GM15510 (cell line): ENCODE data around the gene CACNA1D.

Experiments
- POLR2A ChIP-seq: IDR thresholded peaks from 3 replicates; pipeline ENCODE4 v1.6.1; 2011; ENCODE audit warnings: borderline replicate concordance; ENCODE audit not compliant: insufficient read length; ENCODE audit errors: extremely low read depth

Gene CACNA1D

DNA sequence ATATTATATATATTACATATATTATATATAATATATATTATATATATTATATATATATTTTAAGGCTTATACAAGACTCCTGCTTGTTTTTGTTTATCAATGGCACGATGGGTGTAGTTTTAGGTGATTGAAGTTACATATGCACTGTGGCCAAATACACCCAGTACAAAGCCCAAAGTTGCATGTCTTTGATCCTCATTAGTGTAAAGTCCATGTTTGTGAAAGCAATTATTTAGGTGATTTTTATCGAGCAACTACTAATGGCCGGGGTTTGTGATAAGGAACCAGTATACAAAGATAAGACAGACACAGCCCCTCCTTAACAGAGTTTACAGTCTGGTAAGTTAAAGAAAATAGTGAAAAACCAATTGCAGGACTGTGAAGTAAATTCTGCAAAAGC lies 197.5 kb downstream of the CACNA1D start:
- no peak for TF ChIP-seq POLR2A

DNA sequence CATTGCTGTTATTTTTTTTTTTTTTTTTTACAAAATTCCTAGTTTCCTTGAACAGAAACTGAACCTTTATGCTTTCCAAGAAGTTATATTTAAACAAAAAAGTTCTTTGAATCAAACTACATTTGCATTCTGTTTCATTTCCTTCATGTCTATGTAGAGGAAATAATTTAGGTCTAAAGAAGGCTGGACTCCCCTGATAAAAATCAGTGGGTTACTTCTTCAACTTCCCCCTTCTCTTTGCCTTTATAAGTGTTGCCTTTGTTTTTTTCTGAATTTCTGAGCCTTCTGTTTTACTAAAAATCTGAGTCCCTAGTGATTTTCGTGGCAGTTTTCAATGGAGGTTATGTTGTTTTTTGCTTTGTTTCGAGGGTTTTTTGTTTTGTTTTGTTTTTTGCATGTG lies 199.0 kb downstream of the CACNA1D start:
- TF ChIP-seq POLR2A = no peak

DNA sequence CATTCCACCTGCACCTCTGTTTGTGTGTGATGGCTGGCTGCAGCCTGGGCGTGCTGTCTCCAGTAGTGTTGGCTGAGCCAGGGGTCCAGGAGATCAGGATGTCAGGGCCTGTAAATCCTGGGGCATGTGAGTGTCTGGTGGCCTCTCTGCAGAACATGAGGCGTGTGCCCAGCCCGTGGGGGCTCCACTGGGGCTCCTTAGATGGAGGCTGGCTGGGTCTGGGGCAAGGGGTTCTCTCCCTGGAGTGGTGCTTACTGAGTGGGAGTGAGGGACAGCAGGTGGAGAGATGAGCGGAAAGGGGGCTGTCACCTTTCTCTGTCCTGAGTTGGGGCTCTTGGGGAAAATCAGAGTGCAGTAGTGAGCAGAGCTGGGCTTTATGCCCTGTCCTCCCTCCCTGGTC lies 199.6 kb downstream of the CACNA1D start:
- no peak for TF ChIP-seq POLR2A

DNA sequence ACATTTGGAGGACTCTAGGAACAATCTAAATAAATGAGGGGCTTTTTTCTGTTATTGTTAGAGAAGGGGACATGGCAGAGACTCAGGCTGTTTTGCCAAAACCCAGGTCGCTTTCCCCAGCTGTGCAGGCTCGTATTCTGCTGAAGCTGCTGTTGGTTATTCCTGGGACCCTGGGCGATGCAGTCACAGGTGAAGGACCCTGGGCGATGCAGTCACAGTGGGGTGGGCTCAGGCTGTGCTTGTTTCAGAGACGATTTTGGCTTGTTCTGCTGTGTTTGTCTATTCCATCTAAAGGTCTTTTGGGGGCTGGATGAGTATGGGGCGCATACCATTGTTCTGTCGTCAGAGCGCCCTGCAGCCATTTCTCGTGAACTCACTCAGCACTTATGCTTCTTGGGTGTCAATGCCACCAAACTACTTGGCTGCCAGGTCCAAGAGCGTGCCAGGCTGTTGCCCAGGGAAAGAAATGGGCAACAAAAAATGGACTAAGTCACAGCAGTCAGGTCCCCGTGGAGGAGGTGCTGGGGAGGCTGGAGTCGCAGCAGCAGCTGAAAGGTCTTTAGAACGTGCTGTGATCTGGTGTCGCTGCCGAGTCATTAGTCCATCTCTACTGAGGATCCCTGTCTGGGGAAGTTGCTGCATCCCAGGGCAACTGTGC lies 200.4 kb downstream of the CACNA1D start:
- TF ChIP-seq POLR2A = no peak

DNA sequence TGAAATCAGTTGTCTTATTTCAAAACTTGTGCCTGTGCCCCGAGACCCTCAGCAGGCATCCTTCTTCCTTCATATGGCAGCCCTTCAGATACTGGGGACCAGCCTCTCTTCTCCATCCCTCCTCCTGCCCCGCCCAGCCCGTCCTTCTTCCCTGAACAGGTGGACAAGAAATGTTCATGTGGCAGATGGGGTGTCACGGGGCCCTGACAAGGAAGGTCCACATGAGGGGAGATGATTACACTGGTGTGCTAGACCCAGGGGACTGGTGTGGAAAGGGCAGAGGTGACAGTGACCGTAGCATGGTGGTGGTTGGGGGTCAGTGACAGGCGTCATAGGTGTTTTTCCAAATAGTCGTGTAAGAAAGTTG lies 200.9 kb downstream of the CACNA1D start:
- TF ChIP-seq POLR2A = no peak

DNA sequence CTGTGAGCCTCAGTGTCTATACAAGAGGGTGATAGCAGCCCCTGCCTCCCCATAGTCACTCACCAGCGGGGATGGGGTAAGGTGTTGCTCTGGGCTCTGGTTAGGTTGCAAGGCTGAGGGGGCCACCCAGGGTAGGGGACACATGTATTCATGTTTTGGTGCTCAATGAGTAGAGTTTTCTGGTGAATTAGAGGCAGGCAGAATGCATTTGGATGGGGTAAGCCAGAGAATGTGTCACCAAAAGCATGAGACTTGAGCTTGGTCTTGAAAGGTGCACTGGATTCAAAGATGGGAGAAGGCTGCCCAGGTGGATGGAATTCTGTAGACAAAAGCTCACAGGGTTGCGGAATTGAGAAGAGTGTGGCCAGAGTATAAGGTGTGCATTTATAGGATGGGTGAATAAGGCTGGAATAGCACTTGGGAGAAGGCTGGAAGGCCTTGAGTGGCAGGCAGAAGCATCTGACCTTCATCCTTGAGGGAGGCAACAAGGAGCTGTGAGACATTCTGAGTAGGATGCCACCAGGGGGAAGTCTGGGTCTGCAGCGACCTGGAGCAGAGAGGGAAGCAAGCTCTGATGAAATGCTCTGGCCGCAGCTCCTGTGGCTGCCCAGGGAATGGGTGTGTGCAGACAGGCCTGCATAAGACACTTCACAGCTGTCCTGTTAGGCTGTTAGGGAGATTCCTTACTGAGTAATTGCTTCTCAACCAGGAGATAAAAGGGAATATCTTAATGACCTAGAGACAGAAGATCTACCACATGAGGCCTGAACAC lies 202.2 kb downstream of the CACNA1D start:
- no peak for TF ChIP-seq POLR2A

DNA sequence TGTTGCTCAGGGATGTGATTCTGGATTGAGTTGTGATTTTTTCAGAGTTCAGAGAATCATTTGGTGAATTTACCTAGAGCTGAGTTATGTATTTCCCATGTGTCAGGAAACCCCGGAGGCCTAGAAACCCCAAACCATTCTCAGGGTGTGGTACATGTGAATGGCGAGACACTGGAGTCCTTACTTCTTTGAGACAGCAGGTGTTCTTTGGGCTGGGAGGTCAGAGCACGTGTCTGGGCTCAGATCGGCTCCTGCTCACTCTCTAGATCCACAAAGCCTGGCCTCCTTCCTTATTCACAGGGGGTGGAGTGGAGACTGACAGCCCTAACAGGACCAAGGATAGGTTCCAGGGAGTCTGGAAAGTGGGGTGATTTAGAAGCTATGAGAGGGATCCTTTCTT lies 206.0 kb downstream of the CACNA1D start:
- no peak for TF ChIP-seq POLR2A

DNA sequence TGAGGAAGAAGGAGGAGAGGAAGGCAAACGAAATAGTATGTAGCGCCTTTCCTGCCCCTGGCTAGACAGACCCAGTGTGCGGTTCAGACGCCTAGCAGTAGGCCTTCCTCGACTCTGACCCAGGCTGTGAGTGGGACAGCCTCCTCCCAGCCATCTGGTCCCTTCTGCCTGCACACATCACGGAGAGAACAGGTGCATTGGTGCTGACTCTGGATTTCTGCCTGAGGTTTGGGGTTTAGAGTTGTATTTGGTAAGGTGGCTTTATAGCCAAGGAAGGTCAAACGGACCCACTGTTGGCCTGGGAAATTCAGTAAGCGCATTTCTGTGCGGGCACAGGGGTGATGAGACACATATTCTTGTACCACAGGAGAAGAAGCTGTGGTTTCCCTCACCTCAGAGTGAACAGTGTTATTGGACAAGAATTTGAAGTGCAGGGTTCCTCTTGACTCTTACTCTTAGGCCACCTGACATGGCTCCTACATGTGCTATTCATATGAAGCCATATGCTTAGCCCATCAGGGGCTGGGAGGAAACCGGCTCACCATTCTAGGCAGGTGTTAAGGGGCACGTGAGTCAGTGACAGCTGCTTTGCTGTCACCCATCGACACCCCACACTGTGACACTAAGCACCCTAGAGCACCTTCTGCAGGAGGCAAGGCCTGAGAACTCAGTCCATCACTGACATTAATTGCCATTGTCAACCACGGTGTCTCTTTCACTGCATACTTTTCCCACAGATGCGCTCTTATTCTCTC lies 208.5 kb downstream of the CACNA1D start:
- TF ChIP-seq POLR2A = no peak

DNA sequence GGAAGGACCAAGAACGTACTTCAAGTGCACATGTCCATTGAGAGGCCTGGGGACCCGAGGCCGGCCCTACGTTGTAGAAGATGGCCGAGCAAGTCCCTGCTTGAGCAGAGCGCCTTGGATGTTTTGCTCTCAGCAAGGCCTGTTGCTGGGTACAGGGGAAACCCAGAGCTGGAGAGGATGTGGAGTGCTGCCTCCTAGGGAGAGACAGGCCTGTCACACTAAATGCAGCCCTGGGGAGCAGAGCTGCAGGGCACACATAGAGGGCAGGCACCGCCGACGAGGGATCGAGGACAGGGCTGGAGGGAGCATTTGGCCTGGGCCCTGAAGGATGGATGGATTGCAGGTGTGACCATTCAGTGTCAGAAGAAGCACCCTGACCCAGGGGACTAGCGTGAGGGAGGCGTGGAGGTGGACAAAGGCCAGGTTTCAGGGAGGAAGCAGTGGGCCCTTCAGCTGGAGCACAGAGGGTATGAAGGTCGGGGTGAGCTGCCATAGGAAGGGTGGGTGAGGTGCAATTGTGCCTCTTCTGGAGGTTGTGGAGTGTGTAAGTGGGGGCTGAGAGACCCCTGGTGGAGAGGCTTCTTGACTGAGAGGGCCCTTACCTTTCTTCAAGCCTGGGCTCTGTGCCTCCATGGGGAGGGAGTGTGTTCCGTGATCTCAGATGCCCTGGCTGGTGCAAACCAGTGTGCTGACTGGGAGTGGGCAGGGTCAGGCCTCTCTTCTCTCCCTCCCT lies 209.4 kb downstream of the CACNA1D start:
- TF ChIP-seq POLR2A = no peak

DNA sequence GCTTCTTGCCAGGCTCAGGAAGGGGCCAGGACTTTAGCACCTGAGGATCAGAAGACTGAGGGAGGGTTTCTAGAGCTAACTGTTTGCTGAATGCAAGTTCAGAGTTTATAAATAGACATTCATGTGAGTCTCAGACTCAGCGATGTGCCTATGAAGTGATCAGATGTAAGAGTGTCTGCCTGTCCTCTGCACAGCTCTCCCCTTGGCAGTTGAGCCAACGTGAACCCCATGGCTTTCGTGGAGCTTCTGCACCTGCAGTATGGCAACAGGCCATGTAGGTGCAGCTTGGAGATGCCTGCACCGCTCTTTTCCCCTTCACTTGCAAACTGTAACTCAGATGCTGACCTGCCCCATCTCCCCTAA lies 209.9 kb downstream of the CACNA1D start:
- TF ChIP-seq POLR2A = no peak

DNA sequence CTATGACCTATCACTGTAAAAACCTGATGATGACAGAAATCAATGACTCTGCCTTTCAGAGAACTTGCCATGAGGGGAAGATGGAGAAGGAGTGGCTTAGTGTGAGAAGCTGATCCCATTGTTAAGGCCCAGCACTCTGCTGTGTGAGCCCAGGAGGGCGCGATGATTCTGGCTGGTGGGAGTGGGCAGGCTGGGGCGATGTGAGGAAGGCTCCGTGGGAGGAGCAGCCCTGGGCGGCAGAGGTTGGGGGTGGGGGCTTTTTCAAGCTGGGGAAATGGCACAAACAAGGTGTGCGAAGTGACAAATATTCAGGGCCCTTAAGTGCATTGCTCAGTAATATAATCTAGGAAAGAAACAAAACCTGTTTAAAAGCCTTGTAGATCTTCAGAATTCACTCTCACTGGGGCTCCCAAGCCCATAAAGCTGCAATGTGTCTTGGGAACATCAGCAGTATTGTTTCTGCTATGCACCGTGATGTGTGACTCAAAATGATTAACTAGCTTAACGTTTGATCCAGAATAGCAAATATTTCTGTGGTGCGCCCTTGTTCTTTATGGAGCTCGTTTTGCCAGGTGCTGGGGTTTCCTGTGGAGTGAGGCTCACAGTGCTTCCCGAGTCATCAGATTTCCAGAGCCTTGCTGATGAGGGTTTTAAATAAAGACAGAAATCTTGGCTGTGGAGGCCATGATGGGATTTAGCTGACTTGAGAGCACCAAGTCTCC lies 210.8 kb downstream of the CACNA1D start:
- TF ChIP-seq POLR2A = no peak

DNA sequence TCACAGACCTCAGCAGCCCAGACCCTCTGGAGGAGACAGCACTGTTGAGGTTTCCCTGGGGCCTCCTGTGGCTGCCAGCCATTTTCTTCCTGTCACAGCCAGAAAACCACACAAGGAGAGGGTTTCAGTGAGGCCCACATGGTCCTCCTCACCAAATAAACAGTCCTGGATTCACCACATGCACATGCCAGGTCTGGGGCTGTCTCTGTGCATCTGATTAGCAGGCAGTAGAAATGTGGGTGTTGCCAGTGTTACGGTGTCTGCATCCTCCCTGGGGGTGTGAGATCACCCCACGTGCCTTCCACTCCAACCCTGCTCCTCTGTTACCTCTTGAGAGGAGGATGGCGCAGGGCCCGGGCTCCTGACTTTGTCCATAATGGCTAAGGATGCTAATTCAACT lies 211.4 kb downstream of the CACNA1D start:
- TF ChIP-seq POLR2A = no peak

DNA sequence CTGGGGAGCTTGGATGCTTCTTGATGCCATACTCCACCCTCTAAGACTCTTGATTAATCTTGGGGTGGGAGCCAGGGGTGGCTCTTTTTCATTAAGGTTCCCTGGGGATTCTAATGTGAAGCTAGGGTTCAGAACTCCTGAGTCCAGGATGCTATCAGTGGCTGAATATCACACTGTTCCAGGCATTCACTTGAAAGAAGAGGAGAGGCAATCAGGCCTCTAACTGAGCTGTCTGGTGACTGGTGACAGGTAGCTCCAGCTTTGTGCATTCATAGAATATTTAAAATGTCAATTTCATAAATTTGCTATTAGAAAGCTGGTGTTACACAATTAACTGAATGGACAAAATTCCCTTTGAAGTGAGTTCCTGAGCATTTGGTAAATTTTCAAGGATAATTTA lies 212.8 kb downstream of the CACNA1D start:
- TF ChIP-seq POLR2A = no peak

DNA sequence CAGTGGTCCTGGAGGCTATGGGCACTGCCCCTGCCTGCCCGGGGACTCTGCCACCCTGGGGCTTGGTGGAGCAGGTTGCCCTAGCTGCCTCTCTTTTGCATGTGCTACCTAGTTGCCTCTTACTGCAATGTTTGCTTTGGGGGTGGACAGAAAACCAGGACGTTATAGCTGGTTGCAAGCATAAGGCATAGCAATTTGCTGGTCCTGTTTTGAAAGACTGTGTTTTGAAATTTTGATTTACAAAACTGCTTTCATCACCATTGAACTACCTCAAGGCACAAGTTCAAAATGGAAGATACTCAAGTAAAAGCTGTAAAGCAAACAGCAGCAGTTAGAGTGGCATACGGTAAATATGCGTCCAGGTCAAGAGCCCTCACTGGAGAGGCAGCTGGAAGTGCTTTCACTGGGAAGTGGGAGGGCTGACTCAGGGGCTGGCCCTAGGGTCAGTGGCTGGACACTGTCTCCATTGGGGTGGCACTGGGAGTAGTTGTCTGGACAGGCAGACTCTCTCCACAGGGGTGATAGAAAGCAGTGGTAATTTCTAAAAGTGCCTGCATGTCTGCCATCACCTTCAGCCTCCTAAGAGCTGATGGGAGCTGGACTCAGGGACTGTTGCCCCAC lies 213.7 kb downstream of the CACNA1D start:
- TF ChIP-seq POLR2A = no peak
